ENCODE data around the gene PRKCE. TPM values are rescaled to one million over a fixed set of nuclear protein-coding genes. Genes with fewer than 3 reads are reported as not detected.
"Not testable (repeated sequence)": the region's sequence is repeated elsewhere in the genome, so short reads cannot be mapped to it uniquely, and the experiment has no call there.

Gene PRKCE
- total and polyA plus RNA-seq, 2 experiments from 2014 or later, result 13.2 to 19.2 TPM

DNA sequence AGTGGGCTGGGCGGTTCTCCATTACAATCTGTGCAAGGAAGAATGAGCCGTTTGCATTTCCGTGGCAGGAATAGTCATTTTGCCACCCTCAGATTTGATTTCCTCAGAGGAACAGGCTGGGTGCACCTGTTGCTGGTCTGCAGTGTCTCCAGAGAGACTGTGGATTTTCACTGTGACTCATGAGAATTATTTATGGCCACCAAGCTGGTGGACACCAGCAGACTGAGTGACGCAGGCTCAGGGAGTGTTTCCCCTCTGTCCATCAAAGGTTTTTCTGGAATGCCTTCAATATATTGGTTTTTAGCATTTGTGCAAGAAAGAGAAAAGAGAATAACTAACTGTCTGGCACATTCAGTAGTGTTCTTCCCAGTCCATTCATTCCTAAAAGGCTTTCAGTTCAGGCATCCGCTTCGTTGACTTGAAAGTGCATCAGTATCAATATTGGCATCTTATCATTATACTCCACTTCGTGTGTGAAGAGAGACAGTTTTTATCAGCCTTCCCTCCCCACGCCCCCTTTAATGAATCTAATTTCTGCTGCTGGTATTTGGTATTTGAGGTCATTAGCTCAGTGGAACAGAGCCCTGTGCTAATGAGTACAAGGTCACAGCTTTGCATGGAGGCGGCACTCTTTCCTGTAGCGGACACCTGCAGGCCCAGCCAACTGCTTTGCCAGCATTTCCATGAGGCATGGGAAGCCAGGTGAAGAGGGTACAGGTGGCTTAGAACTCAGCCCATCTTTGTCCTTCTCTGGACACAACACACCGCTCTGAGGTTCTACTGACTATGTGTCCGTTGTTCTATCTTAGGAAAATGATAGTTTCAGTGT, 39.9 kb downstream of the PRKCE start:
- no peak overlapping the region for H3K27ac ChIP-seq
- no peak for DNase-seq (ENCODE audit: low read depth in 1 of 2, low spot score in 1 of 2)
- H3K27me3 ChIP-seq, result no peaks in the 10 kb centered on the region
- H3K4me1 ChIP-seq (ENCODE audit: low read depth), result peaks cover 14% of the 10 kb centered on the region
- H3K9me3 ChIP-seq (ENCODE audit: low read depth), result no peaks in the 10 kb centered on the region
- no peak overlapping the region for H3K4me3 ChIP-seq
- TF ChIP-seq CTCF (IDR thresholded peaks at IDR 0.05; ENCODE audit: low read depth, low read length), result no peak
- no peaks in the 10 kb centered on the region for H3K36me3 ChIP-seq

DNA sequence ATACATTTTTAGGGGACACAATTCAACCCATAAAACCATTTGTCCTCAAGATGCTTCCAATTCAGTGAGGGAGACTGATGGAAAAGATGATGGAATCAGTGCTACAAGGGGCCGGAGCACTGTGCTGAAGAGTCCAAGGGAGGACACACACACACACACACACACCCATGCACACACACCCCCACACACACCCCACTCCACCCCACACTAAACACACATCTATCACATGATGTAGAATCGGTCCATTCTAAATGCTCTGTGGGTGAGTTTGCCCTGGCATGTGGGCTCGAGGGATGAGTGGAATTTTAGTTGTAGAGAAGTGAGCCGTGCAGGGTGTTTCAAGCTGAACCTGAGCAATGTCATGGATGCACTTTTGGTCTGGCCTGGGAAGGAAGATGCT, 41.1 kb downstream of the PRKCE start:
- no peak for TF ChIP-seq CTCF (IDR thresholded peaks at IDR 0.05; ENCODE audit: low read depth, low read length)
- H3K9me3 ChIP-seq (ENCODE audit: low read depth), result no peaks in the 10 kb centered on the region
- H3K27me3 ChIP-seq, result no peaks in the 10 kb centered on the region
- no peak overlapping the region for H3K27ac ChIP-seq
- no peak for DNase-seq (ENCODE audit: low read depth in 1 of 2, low spot score in 1 of 2)
- H3K4me1 ChIP-seq (ENCODE audit: low read depth), result peaks cover 14% of the 10 kb centered on the region
- no peak overlapping the region for H3K4me3 ChIP-seq
- H3K36me3 ChIP-seq, result no peaks in the 10 kb centered on the region

DNA sequence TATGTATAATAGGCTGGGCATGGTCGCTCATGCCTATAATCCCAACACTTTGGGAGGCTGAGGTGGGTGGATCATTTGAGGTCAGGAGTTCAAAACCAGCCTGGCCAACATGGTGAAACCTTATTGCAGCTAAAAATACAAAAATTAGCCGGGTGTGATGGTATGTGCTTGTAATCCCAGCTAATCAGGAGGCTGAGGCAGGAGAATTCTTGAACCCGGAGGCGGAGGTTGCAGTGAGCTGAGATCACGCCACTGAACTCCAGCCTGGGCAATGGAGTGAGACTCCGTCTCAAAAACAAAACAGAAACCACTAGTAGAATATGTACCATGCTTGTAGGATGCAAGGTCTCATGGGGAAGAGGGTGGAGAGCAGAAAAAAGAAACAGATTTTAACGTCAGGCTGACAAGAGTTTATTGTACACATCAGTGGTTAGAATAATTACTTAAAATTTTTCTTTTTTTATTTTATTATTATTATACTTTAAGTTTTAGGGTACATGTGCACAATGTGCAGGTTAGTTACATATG, 44.1 kb downstream of the PRKCE start:
- H3K27ac ChIP-seq; H3K4me3 ChIP-seq; H3K9me3 ChIP-seq (ENCODE audit: low read depth); H3K27me3 ChIP-seq; DNase-seq (ENCODE audit: low read depth in 1 of 2, low spot score in 1 of 2); H3K36me3 ChIP-seq: not testable (repeated sequence)
- H3K4me1 ChIP-seq (ENCODE audit: low read depth), result peaks cover 14% of the 10 kb centered on the region

DNA sequence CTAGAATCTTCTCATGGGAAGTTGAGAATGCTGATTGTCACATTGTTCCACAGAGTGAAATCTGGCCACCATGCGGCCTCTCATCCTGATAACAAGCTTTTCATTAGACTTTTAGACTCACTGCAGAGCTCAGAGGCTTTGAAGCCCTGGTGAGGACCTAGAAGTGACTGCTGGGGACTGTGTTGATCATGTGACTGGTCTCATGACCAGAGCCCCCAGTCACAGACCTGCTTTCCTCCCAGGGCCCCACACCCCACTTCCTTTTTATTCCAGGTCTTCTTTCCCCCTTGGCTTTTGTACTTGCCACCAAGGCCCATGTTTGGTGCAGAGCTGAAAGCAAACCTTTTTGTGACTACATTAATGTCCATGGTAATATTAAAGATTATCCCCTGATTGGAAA, 45.2 kb downstream of the PRKCE start:
- Histone ChIP-seq H3K27me3 (no peaks in the 10 kb centered on the region), H3K4me3 (no peak overlapping the region)

GRCh38 chr2:45697190-45697589, 45.7 kb downstream of the PRKCE start:
- Histone ChIP-seq H3K27ac (peak overlapping the region; percentile 39), H3K9me3 (ENCODE audit: low read depth) (no peaks in the 10 kb centered on the region), H3K36me3 (no peaks in the 10 kb centered on the region), H3K4me1 (ENCODE audit: low read depth) (peaks cover 10% of the 10 kb centered on the region), H3K4me3 (no peak overlapping the region), H3K27me3 (no peaks in the 10 kb centered on the region)
- no peak for DNase-seq (ENCODE audit: low read depth in 1 of 2, low spot score in 1 of 2)
- TF ChIP-seq CTCF (IDR thresholded peaks at IDR 0.05; ENCODE audit: low read depth, low read length), result no peak

More for the DNA sequence above, 45.2 kb downstream of the PRKCE start:
- no peaks in the 10 kb centered on the region for H3K9me3 ChIP-seq (ENCODE audit: low read depth)
- H3K27ac ChIP-seq, result peak overlapping the region; percentile 39
- DNase-seq (ENCODE audit: low read depth in 1 of 2, low spot score in 1 of 2), result no peak
- no peaks in the 10 kb centered on the region for H3K36me3 ChIP-seq
- peaks cover 10% of the 10 kb centered on the region for H3K4me1 ChIP-seq (ENCODE audit: low read depth)
- no peak for TF ChIP-seq CTCF (IDR thresholded peaks at IDR 0.05; ENCODE audit: low read depth, low read length)

DNA sequence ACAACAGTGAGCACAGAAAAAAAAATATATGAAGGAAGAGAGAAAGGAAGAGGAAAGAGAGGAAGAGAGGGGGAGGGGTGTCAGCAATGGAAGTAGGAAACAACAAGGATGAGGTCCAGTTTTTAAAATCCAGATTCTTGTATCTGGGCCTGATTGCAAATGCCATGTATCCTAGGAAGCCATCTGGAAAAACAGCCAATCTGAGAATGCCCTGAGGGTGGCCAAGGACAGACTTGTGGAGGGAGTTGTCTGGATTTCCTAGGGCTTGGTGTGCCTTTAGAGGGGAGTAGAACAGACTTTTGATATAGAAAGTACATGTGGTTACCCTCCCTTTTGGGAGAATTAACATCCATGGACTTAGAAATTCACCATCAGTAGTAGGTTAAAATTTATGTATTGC, 47.1 kb downstream of the PRKCE start:
- Histone ChIP-seq H3K4me3 (no peak overlapping the region), H3K36me3 (no peaks in the 10 kb centered on the region), H3K27ac (no peak overlapping the region), H3K27me3 (no peaks in the 10 kb centered on the region), H3K9me3 (ENCODE audit: low read depth) (no peaks in the 10 kb centered on the region), H3K4me1 (ENCODE audit: low read depth) (peaks cover 10% of the 10 kb centered on the region)
- no peak for TF ChIP-seq CTCF (IDR thresholded peaks at IDR 0.05; ENCODE audit: low read depth, low read length)
- DNase-seq (ENCODE audit: low read depth in 1 of 2, low spot score in 1 of 2), result no peak
